Fibroblast of mammary gland (primary cell): ENCODE results near the gene TMEM170A.

Experiments used
- DNase-seq: peaks from one replicate; pipeline ENCODE4 v3.0.0-alpha.2; 2010; ENCODE audit warnings: low read depth
- H3K4me3 ChIP-seq: 2 replicates; pipeline ENCODE4 v1.5.1; 2011; ENCODE audit warnings: low read depth, mild to moderate bottlenecking, low read length, moderate library complexity; ENCODE audit not compliant: control insufficient read depth
- CTCF ChIP-seq: conservative IDR thresholded peaks from 2 replicates; pipeline ENCODE4 v1.5.1; 2011; ENCODE audit warnings: low read depth, low read length, inconsistent platforms; ENCODE audit not compliant: control insufficient read depth, insufficient read depth

Gene TMEM170A

GRCh38 chr16:75415169-75415905 lies 49.2 kb downstream of the TMEM170A start:
- no peak overlapping the region for H3K4me3 ChIP-seq
- no peak for TF ChIP-seq CTCF
- DNase-seq: peak; percentile 53

GRCh38 chr16:75413951-75414350 lies 50.5 kb downstream of the TMEM170A start:
- H3K4me3 ChIP-seq: no peak overlapping the region
- DNase-seq: no peak
- TF ChIP-seq CTCF: no peak

DNA sequence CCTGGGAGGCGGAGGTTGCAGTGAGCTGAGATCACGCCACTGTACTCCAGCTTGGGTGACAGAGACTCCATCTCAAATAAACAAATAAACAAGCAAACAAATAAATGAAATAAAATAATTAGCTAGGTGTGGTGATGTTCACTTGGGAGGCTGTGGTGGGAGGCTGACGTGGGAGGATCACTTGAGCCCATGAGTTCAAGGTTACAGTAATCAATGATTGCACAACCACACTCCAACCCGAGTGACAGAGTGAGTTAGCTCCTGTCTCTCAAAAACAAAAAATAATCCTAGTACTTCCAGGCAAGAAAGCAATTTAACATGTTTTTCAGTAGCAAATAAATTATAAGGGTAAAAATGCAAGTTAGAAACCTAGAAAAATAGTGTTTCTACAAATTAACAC lies 57.5 kb downstream of the TMEM170A start:
- no peak for TF ChIP-seq CTCF
- no peak overlapping the region for H3K4me3 ChIP-seq
- no peak for DNase-seq

- peak; percentile 54 for TF ChIP-seq CTCF
- no peak overlapping the region for H3K4me3 ChIP-seq
- DNase-seq: peak; percentile 57
Observed at GRCh38 chr16:75402821-75403475, 61.5 kb downstream of the TMEM170A start.

GRCh38 chr16:75402159-75402820 lies 62.2 kb downstream of the TMEM170A start:
- no peak overlapping the region for H3K4me3 ChIP-seq
- TF ChIP-seq CTCF: no peak
- DNase-seq: peak; percentile 54

DNA sequence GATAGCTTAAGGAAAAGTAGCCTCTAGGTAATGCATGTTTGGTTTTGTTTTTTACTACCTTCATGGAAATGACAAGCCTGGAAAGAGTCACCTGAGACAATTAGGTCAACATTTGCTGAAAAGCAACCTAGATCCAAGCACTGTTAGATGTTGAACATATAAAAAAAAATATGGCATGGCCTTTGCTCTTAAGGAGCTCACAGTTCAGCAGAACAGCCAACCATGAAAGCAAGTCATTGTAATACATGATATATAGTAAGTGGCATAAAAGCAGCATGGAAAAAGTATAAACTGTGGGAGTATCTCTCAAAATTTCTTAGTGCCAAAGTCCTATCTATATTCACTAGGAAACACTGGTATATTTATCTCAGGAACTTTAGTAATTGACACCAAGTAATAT lies 62.8 kb downstream of the TMEM170A start:
- no peak for DNase-seq
- no peak overlapping the region for H3K4me3 ChIP-seq
- TF ChIP-seq CTCF: no peak
